Erythroblast (primary cell): ENCODE data around the gene LAGE3.

Source experiments
- GATA1 ChIP-seq: IDR thresholded peaks from 2 replicates; pipeline ENCODE4 v1.6.1; 2011; ENCODE audit warnings: low read depth, mild to moderate bottlenecking, control low read depth, low read length, moderate library complexity
- POLR2A ChIP-seq: IDR thresholded peaks from 2 replicates; pipeline ENCODE4 v1.6.1; 2011; ENCODE audit warnings: mild to moderate bottlenecking, low read length

- TF ChIP-seq GATA1 (no peak), POLR2A (no peak)
Measured at GRCh38 chrX:154505734-154506133, 26.7 kb upstream of the LAGE3 start.
